Endothelial cell of umbilical vein (primary cell): ENCODE measurements around the gene SETDB1. TPM values are rescaled to one million over a fixed set of nuclear protein-coding genes. Genes with fewer than 3 reads are reported as not detected.

Experiments
- BruUV-seq: library from RNA; stranded (reverse); fragments of 400-500 nt; replicated peaks from 2 replicates; lab custom pipeline; 2021; lab: Mats Ljungman, UMichigan
- CTCF ChIA-PET: fragments of 300-600, 350-600 bp; sonication (Branson Sonifier 250); formaldehyde crosslinking; loops from one replicate; lab custom pipeline; 2021; ENCODE audit warnings: antibody characterized with exemption, inconsistent platforms; lab: Charles Lee
- POLR2A ChIA-PET: fragments of 300-600, 350-600 bp; sonication (Branson Sonifier 250); formaldehyde crosslinking; loops from one replicate; lab custom pipeline; 2021; ENCODE audit warnings: antibody characterized with exemption, inconsistent platforms; lab: Charles Lee
- DNase-seq: peaks from one replicate; pipeline ENCODE4 v3.0.0-alpha.2; 2011; ENCODE audit warnings: low read depth, low spot score
- FAIRE-seq: peaks from 2 replicates; lab custom pipeline; 2011; peaks lifted over from hg19 to GRCh38; lab: Jason Lieb, UNC
- H2AFZ ChIP-seq: 2 replicates; pipeline ENCODE4 v1.6.0; 2012; ENCODE audit warnings: low read depth, low read length, control low read depth, inconsistent platforms
- H3K27ac ChIP-seq: 2 replicates; pipeline ENCODE4 v1.5.1; 2011; ENCODE audit warnings: low read depth, mild to moderate bottlenecking, control low read depth, low read length, moderate library complexity; ENCODE audit not compliant: insufficient read depth
- H3K27me3 ChIP-seq, 2 experiments: 2 replicates each; pipeline versions ENCODE4 v1.6.0 to v1.6.1; 2011; ENCODE audit warnings: low read length in 2 of 2, mixed read lengths in 1 of 2; ENCODE audit not compliant: control insufficient read depth in 2 of 2, insufficient read depth in 2 of 2
- H3K36me3 ChIP-seq, 2 experiments: 2 replicates in 1 of 2; 3 replicates in 1 of 2; pipeline ENCODE4 v1.5.1; 2011; ENCODE audit warnings: low read length in 2 of 2, mild to moderate bottlenecking in 1 of 2, moderate library complexity in 1 of 2; ENCODE audit not compliant: control insufficient read depth in 2 of 2, insufficient read depth in 2 of 2; ENCODE audit errors: extremely low read depth in 1 of 2
- H3K4me1 ChIP-seq: 3 replicates; pipeline ENCODE4 v1.5.1; 2011; ENCODE audit warnings: mild to moderate bottlenecking, low read length; ENCODE audit not compliant: control insufficient read depth, insufficient read depth; ENCODE audit errors: extremely low read depth
- H3K4me2 ChIP-seq: 2 replicates; pipeline ENCODE4 v1.6.1; 2011; ENCODE audit warnings: low read length, control low read depth, mixed read lengths; ENCODE audit not compliant: insufficient read depth
- H3K4me3 ChIP-seq, 3 experiments: fragments of 200-600 bp in 1 of 3; sonication (generic), shearing (Covaris generic) in 1 of 3; replicated peaks in 1 of 3; 2 replicates each; pipeline ENCODE4 v1.5.1; 2011 to 2016; ENCODE audit warnings: control low read depth in 3 of 3, low read length in 3 of 3, mild to moderate bottlenecking in 2 of 3, inconsistent platforms in 1 of 3, low read depth in 1 of 3, moderate library complexity in 1 of 3; ENCODE audit not compliant: insufficient read depth in 1 of 3
- H3K79me2 ChIP-seq: 2 replicates; pipeline ENCODE4 v1.6.0; 2012; ENCODE audit warnings: low read length, inconsistent platforms; ENCODE audit not compliant: control insufficient read depth, insufficient read depth
- H3K9ac ChIP-seq: replicated peaks from 2 replicates; pipeline ENCODE3; 2011; ENCODE audit warnings: low read length, control low read depth; ENCODE audit not compliant: insufficient read depth; ENCODE audit errors: extremely low read depth
- H3K9me1 ChIP-seq: replicated peaks from 3 replicates; pipeline ENCODE4 v1.6.0; 2011; ENCODE audit warnings: mild to moderate bottlenecking, low read length; ENCODE audit not compliant: control insufficient read depth, insufficient read depth; ENCODE audit errors: extremely low read depth
- H3K9me3 ChIP-seq: replicated peaks from 2 replicates; pipeline ENCODE4 v1.5.1; 2012; ENCODE audit warnings: low read length, inconsistent platforms; ENCODE audit not compliant: control insufficient read depth, insufficient read depth
- H4K20me1 ChIP-seq: replicated peaks from 2 replicates; pipeline ENCODE3; 2011; ENCODE audit warnings: mild to moderate bottlenecking, low read length; ENCODE audit not compliant: control insufficient read depth, insufficient read depth; ENCODE audit errors: extremely low read depth
- EZH2 ChIP-seq: IDR thresholded peaks from 2 replicates; pipeline ENCODE4 v1.6.1; 2012; ENCODE audit warnings: borderline replicate concordance, low read depth, mild to moderate bottlenecking, moderate library complexity, low read length, inconsistent platforms; ENCODE audit not compliant: severe bottlenecking
- FOS ChIP-seq: IDR thresholded peaks from 2 replicates; pipeline ENCODE4 v1.6.1; 2011; ENCODE audit warnings: mild to moderate bottlenecking, low read length, moderate library complexity, borderline replicate concordance; ENCODE audit not compliant: insufficient read depth
- GATA2 ChIP-seq: IDR thresholded peaks from 2 replicates; pipeline ENCODE4 v1.7.0; 2011; ENCODE audit warnings: low read depth, mild to moderate bottlenecking, moderate library complexity, mixed read lengths, low read length; ENCODE audit not compliant: insufficient read length, insufficient read depth
- JUN ChIP-seq: IDR thresholded peaks from 2 replicates; pipeline ENCODE4 v1.6.1; 2011; ENCODE audit warnings: borderline replicate concordance, low read depth; ENCODE audit not compliant: insufficient read length, insufficient read depth
- MYC ChIP-seq: IDR thresholded peaks from one replicate; pipeline ENCODE4 v1.6.1; 2011; ENCODE audit warnings: mild to moderate bottlenecking, low read depth, low read length
- POLR2A ChIP-seq: IDR thresholded peaks from 2 replicates; pipeline ENCODE4 v1.6.1; 2012; ENCODE audit warnings: low read depth, mild to moderate bottlenecking, control low read depth, low read length
- POLR2AphosphoS5 ChIP-seq: IDR thresholded peaks from 2 replicates; pipeline ENCODE4 v1.6.1; 2012; ENCODE audit warnings: low read depth, mild to moderate bottlenecking, control low read depth, low read length, moderate library complexity; ENCODE audit not compliant: insufficient read depth
- dilution Hi-C: fragments of 300-500 bp; cut with MboI; formaldehyde crosslinking; loops from one replicate; pipeline ENCODE4 v1.15.0; 2019; ENCODE audit warnings: low sequenced_read_pairs; ENCODE audit not compliant: extremely low pct_ligation_motif_present
- intact Hi-C: fragments of 100-400 bp; cut with micrococcal nuclease; formaldehyde crosslinking; loops from one replicate; pipeline ENCODE4 v1.10.0; 2022
- polyA plus RNA-seq, 4 experiments: library from polyadenylated mRNA; depleted of rRNA in 3 of 4; stranded (reverse) in 3 of 4; unstranded in 1 of 4; fragments of >200 nt; gene quantifications; 2 replicates each; pipeline versions ENCODE4 v1.2.1 to v1.2.3, GENCODE V29; 2011 to 2012; ENCODE audit warnings: missing spikeins in 1 of 4
- total RNA-seq: library from RNA; stranded (reverse); gene quantifications from 2 replicates; pipeline ENCODE4 v1.2.3, GENCODE V29; 2021
- TF ChIP-seq, protein P1 (sequence below), 2 donors: IDR thresholded peaks; 1 replicate in 1 of 2; 2 replicates in 1 of 2; pipeline ENCODE4 v1.5.1; 2011; ENCODE audit warnings: low read length in 2 of 2, mild to moderate bottlenecking in 2 of 2, moderate library complexity in 2 of 2, control low read depth in 1 of 2, inconsistent platforms in 1 of 2, low read depth in 1 of 2; ENCODE audit not compliant: insufficient read depth in 1 of 2; ENCODE audit errors: extremely low read depth in 1 of 2
- TF ChIP-seq, protein P2 (sequence below): IDR thresholded peaks from 2 replicates; pipeline ENCODE4 v1.6.1; 2011; ENCODE audit not compliant: insufficient read depth, insufficient read length

SETDB1 gene
- total and polyA plus RNA-seq, 2 donors (not counting 3 experiments of a cell fraction or from before 2014, with no cell fraction given): 25.3 to 49.2 TPM

DNA sequence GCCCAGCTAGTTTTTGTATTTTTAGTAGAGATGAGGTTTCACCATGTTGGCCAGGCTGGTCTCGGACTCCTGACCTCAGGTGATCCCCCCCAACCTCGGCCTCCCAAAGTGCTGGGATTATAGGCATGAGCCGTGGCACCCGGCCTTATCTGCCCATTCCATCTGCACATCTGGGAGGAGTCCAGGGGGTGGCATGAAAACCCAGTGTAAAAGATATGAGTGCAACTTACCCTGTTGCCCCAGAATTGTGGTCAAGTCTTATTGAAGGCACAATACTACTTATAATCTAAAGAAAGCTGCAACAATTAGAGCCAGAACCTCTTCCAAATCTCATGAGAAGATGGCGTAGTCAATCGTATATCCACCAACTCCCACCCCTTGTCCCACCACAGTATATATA is 20.9 kb upstream of the SETDB1 start:
- Histone ChIP-seq H3K9ac (no peak overlapping the region), H3K9me1 (no peaks in the 10 kb centered on the region), H3K27me3 (peaks cover 0 to 2% of the 10 kb centered on the region in 2 experiments), H3K9me3 (no peaks in the 10 kb centered on the region), H3K36me3 (no peaks in the 10 kb centered on the region), H2AFZ (no peak overlapping the region), H3K4me3 (no peak overlapping the region), H3K4me1 (no peaks in the 10 kb centered on the region), H3K27ac (no peak overlapping the region), H3K4me2 (no peak overlapping the region), H4K20me1 (no peaks in the 10 kb centered on the region), H3K79me2 (no peaks in the 10 kb centered on the region)
- ChIA-PET POLR2A (no interaction called here), CTCF (interaction anchor here (1.7 kb wide), 1 partner anchor 17 kb away, joined by 4 read pairs; no protein-coding TSS in a partner anchor)
- dilution Hi-C loops: no loop called here
- TF ChIP-seq FOS (no peak), MYC (no peak), POLR2AphosphoS5 (no peak), EZH2 (no peak), GATA2 (no peak), JUN (no peak), POLR2A (no peak)
- TF ChIP-seq, protein P1, sequence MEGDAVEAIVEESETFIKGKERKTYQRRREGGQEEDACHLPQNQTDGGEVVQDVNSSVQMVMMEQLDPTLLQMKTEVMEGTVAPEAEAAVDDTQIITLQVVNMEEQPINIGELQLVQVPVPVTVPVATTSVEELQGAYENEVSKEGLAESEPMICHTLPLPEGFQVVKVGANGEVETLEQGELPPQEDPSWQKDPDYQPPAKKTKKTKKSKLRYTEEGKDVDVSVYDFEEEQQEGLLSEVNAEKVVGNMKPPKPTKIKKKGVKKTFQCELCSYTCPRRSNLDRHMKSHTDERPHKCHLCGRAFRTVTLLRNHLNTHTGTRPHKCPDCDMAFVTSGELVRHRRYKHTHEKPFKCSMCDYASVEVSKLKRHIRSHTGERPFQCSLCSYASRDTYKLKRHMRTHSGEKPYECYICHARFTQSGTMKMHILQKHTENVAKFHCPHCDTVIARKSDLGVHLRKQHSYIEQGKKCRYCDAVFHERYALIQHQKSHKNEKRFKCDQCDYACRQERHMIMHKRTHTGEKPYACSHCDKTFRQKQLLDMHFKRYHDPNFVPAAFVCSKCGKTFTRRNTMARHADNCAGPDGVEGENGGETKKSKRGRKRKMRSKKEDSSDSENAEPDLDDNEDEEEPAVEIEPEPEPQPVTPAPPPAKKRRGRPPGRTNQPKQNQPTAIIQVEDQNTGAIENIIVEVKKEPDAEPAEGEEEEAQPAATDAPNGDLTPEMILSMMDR (IDR thresholded peaks at IDR 0.05; ENCODE audit: extremely low read depth in 1 of 2, insufficient read depth in 1 of 2, low read depth in 1 of 2, low read length in 2 of 2): no peak
- TF ChIP-seq, protein P2, sequence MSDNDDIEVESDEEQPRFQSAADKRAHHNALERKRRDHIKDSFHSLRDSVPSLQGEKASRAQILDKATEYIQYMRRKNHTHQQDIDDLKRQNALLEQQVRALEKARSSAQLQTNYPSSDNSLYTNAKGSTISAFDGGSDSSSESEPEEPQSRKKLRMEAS: no peak
- DNase-seq (no peak), FAIRE-seq (no peak)
- BruUV-seq: no TSS peak
- intact Hi-C loops: no loop called here
